HepG2 (cell line): ENCODE data around the gene GYPC. TPM values are rescaled to one million over a fixed set of nuclear protein-coding genes. Genes with fewer than 3 reads are reported as not detected.

Experiments
- ATAC-seq: fragments of 200-7000 bp; cut with Tn5 transposase; 3 replicates; pipeline ENCODE4 v1.9.1; 2020; ENCODE audit warnings: mild to moderate bottlenecking, moderate library complexity
- BruUV-seq: library from RNA; stranded (reverse); fragments of 400-500 nt; replicated peaks from 2 replicates; lab custom pipeline; 2021; lab: Mats Ljungman, UMichigan
- CTCF ChIA-PET: fragments of 300-600 bp; formaldehyde crosslinking; extraction: SDS; loops from one replicate; lab custom pipeline; 2021; ENCODE audit warnings: low total read pairs, inconsistent platforms, low intra/inter-chr PET ratio; lab: Yijun Ruan, JAX
- POLR2A ChIA-PET: fragments of 350-600 bp; sonication (Branson Sonifier 250); formaldehyde crosslinking; loops from one replicate; lab custom pipeline; 2020; ENCODE audit warnings: antibody characterized with exemption, inconsistent platforms; lab: Yijun Ruan, JAX
- DNase-seq: peaks from one replicate; pipeline ENCODE4 v3.0.0-alpha.2; 2015; ENCODE audit warnings: low spot score
- FAIRE-seq: peaks from 3 replicates; lab custom pipeline; 2011; peaks lifted over from hg19 to GRCh38; lab: Jason Lieb, UNC
- H2AFZ ChIP-seq: one replicate; pipeline ENCODE4 v1.6.1; 2011; ENCODE audit warnings: low read length, inconsistent platforms
- H3K27ac ChIP-seq: fragments of 300-600 bp; 3 replicates; pipeline ENCODE4 v1.8.0; 2011; ENCODE audit warnings: mixed run types, mild to moderate bottlenecking, mixed read lengths, low read length, inconsistent platforms; ENCODE audit not compliant: insufficient read depth; ENCODE audit errors: extremely low read length
- H3K27me3 ChIP-seq, 2 experiments: fragments of 200-600 bp in 1 of 2; 2 replicates in 1 of 2; 3 replicates in 1 of 2; pipeline versions ENCODE4 v1.6.0 to v1.8.0; 2011; ENCODE audit warnings: low read length in 2 of 2, mild to moderate bottlenecking in 2 of 2, moderate library complexity in 2 of 2, inconsistent platforms in 1 of 2; ENCODE audit not compliant: insufficient read depth in 2 of 2, control insufficient read depth in 1 of 2
- H3K36me3 ChIP-seq, 2 experiments: fragments of 200-600 bp in 1 of 2; replicated peaks in 1 of 2; 2 replicates in 1 of 2; 3 replicates in 1 of 2; pipeline versions ENCODE4 v1.5.1 to v1.8.0; 2011; ENCODE audit warnings: low read length in 2 of 2, inconsistent platforms in 1 of 2; ENCODE audit not compliant: insufficient read depth in 2 of 2, control insufficient read depth in 1 of 2
- H3K4me1 ChIP-seq: 2 replicates; pipeline ENCODE4 v1.5.1; 2012; ENCODE audit warnings: low read length, inconsistent platforms; ENCODE audit not compliant: insufficient read depth
- H3K4me2 ChIP-seq: 2 replicates; pipeline ENCODE4 v1.6.0; 2011; ENCODE audit warnings: low read depth, low read length, inconsistent platforms
- H3K4me3 ChIP-seq, 3 experiments: fragments of 200-600 bp in 1 of 3; sonication (generic), shearing (Covaris generic) in 1 of 3; replicated peaks in 1 of 3; 2 replicates each; pipeline ENCODE4 v1.5.1; 2011 to 2016; ENCODE audit warnings: low read length in 3 of 3, inconsistent platforms in 2 of 3, low read depth in 2 of 3, mild to moderate bottlenecking in 2 of 3, control low read depth in 1 of 3, mixed read lengths in 1 of 3; ENCODE audit not compliant: insufficient read depth in 1 of 3
- H3K79me2 ChIP-seq: one replicate; pipeline ENCODE4 v1.6.1; 2011; ENCODE audit warnings: low read length, inconsistent platforms; ENCODE audit not compliant: insufficient read depth
- H3K9ac ChIP-seq: 2 replicates; pipeline ENCODE4 v1.6.0; 2011; ENCODE audit warnings: mild to moderate bottlenecking, low read depth, low read length, inconsistent platforms; ENCODE audit not compliant: insufficient read depth
- H3K9me3 ChIP-seq: 2 replicates; pipeline ENCODE4 v1.5.1; 2012; ENCODE audit warnings: mild to moderate bottlenecking, low read length
- H4K20me1 ChIP-seq: 2 replicates; pipeline ENCODE4 v1.6.0; 2011; ENCODE audit warnings: inconsistent platforms, mild to moderate bottlenecking, low read length, moderate library complexity; ENCODE audit not compliant: insufficient read depth
- ARID2 ChIP-seq: sonication (generic); formaldehyde crosslinking; IDR thresholded peaks from 2 replicates; pipeline ENCODE4 v1.8.1; 2022; ENCODE audit warnings: mild to moderate bottlenecking, missing genetic modification reagents, borderline replicate concordance
- JUND ChIP-seq: sonication (generic); formaldehyde crosslinking; IDR thresholded peaks from 2 replicates; pipeline ENCODE4 v1.8.0; 2022; ENCODE audit warnings: mild to moderate bottlenecking, missing genetic modification reagents
- PHF21A ChIP-seq: sonication (generic); formaldehyde crosslinking; IDR thresholded peaks from 2 replicates; pipeline ENCODE4 v1.5.0; 2020; ENCODE audit warnings: mild to moderate bottlenecking, missing genetic modification reagents
- RORA ChIP-seq: sonication (generic); formaldehyde crosslinking; IDR thresholded peaks from 2 replicates; pipeline ENCODE4 v1.5.0; 2020; ENCODE audit warnings: mild to moderate bottlenecking, missing genetic modification reagents, moderate library complexity
- ZNF543 ChIP-seq: sonication (generic); formaldehyde crosslinking; IDR thresholded peaks from 2 replicates; pipeline ENCODE4 v1.4.0; 2020; ENCODE audit warnings: mild to moderate bottlenecking, missing genetic modification reagents
- ZNF703 ChIP-seq: sonication (generic); formaldehyde crosslinking; IDR thresholded peaks from 2 replicates; pipeline ENCODE4 v1.5.1; 2020; ENCODE audit warnings: missing genetic modification reagents, mild to moderate bottlenecking, moderate library complexity, borderline replicate concordance
- ZNF713 ChIP-seq: sonication (generic); formaldehyde crosslinking; IDR thresholded peaks from 2 replicates; pipeline ENCODE4 v1.4.0; 2020; ENCODE audit warnings: mild to moderate bottlenecking, missing genetic modification reagents
- WGBS: methylation state at CpG from one replicate; pipeline ENCODE4 v1.1.6; 2017; ENCODE audit warnings: low lambda C conversion rate; 5-methylcytosine and 5-hydroxymethylcytosine counted together
- in situ Hi-C: cut with HindIII; loops from 2 replicates; pipeline ENCODE4 v1.10.0; 2017; ENCODE audit warnings: low pct_unique_long_range_greater_than_20kb; ENCODE audit not compliant: extremely low pct_ligation_motif_present
- intact Hi-C: fragments of 100-400 bp; cut with micrococcal nuclease; formaldehyde crosslinking; loops from one replicate; pipeline ENCODE4 v1.10.0; 2022; ENCODE audit not compliant: unreplicated experiment
- polyA plus RNA-seq, 8 experiments: library from polyadenylated mRNA; depleted of rRNA in 3 of 8; stranded (reverse) in 7 of 8; unstranded in 1 of 8; fragments of >200 nt; fragmentation: Illumina TruSeq in 4 of 8; extraction: Trizol in 4 of 8; gene quantifications; 2 replicates each; pipeline versions ENCODE4 v1.2.1 to v1.2.3, GENCODE V29; 2011 to 2016; ENCODE audit warnings: low read depth in 4 of 8, missing spikeins in 1 of 8, mixed read lengths in 1 of 8; ENCODE audit not compliant: insufficient read depth in 1 of 8
- total RNA-seq, 5 experiments: library from RNA; depleted of rRNA; stranded (reverse); fragments of >200 nt; fragmentation: Illumina TruSeq; extraction: Trizol; gene quantifications; 2 replicates each; pipeline ENCODE4 v1.2.3, GENCODE V29; 2016; ENCODE audit warnings: low read depth in 1 of 5
- TF ChIP-seq, protein P1 (sequence below): sonication (generic); formaldehyde crosslinking; IDR thresholded peaks from 2 replicates; pipeline ENCODE4 v1.5.1; 2020; ENCODE audit warnings: mild to moderate bottlenecking, missing genetic modification reagents, moderate library complexity
- TF ChIP-seq, protein P2 (sequence below): IDR thresholded peaks from 2 replicates; pipeline ENCODE4 v1.6.1; 2012; ENCODE audit warnings: low read length, improper control_type of control experiment
- TF ChIP-seq, protein P3 (sequence below): sonication (generic); formaldehyde crosslinking; IDR thresholded peaks from 2 replicates; pipeline ENCODE4 v1.9.0; 2021; ENCODE audit warnings: missing genetic modification reagents, borderline replicate concordance
- TF ChIP-seq, protein P4 (sequence below): sonication (generic); formaldehyde crosslinking; IDR thresholded peaks from 2 replicates; pipeline ENCODE4 v1.8.0; 2022; ENCODE audit warnings: mild to moderate bottlenecking, missing genetic modification reagents, moderate library complexity

The GYPC gene
- total and polyA plus RNA-seq, 2 of the 13 experiments (the other 11 are each of a cell fraction or from before 2014, with no cell fraction given): not detected

DNA sequence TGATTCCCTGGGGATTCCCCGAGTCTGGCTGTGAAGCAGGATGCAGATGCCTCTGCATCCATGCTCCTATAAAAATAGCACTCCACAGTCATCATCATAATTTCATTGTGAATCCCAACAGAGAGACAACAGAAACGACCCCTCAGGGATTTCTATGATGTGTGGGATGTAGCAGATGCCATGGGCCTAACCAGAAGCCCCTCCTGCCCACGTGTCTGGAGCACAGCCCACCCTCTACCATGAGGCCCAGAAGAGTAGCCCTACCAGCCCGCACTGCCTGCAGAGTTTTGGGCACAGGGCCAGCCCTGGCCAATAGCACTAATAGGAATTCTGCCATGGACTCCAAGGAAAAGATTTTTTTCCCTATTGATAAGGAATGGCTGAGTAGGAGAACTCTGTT is 66.6 kb downstream of the GYPC start (continued):
- TF ChIP-seq, protein P1, sequence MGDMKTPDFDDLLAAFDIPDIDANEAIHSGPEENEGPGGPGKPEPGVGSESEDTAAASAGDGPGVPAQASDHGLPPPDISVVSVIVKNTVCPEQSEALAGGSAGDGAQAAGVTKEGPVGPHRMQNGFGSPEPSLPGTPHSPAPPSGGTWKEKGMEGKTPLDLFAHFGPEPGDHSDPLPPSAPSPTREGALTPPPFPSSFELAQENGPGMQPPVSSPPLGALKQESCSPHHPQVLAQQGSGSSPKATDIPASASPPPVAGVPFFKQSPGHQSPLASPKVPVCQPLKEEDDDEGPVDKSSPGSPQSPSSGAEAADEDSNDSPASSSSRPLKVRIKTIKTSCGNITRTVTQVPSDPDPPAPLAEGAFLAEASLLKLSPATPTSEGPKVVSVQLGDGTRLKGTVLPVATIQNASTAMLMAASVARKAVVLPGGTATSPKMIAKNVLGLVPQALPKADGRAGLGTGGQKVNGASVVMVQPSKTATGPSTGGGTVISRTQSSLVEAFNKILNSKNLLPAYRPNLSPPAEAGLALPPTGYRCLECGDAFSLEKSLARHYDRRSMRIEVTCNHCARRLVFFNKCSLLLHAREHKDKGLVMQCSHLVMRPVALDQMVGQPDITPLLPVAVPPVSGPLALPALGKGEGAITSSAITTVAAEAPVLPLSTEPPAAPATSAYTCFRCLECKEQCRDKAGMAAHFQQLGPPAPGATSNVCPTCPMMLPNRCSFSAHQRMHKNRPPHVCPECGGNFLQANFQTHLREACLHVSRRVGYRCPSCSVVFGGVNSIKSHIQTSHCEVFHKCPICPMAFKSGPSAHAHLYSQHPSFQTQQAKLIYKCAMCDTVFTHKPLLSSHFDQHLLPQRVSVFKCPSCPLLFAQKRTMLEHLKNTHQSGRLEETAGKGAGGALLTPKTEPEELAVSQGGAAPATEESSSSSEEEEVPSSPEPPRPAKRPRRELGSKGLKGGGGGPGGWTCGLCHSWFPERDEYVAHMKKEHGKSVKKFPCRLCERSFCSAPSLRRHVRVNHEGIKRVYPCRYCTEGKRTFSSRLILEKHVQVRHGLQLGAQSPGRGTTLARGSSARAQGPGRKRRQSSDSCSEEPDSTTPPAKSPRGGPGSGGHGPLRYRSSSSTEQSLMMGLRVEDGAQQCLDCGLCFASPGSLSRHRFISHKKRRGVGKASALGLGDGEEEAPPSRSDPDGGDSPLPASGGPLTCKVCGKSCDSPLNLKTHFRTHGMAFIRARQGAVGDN: no peak
- no peak for TF ChIP-seq ZNF703 (CRISPR knock-in tag)
- TF ChIP-seq, all 625 proteins: peak for 0

DNA sequence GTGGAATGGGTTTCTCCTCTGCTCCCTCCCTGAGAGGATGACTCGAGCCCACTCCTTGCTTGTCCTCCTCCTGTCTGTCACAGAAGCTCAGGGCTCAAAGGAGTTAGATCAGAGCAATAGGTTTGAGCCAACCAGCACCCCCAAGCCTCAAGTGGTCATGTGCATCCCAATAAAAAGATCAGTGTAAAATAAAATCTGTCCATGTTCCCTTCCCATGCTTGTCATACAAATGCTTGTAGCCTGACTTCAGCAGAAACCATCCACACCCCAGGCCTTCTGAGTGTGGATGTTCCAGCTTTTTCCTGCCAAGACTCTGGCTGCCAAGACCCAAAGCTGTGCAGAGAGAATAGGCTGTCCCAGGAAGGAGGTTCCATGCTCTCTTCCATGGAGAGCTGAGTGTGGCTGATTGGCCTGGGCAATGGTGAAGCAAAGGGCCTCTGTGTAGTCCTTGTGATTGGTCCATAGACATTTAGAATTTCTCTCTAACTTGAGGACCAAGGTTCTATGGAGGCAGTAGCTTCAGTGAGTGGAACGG is 67.4 kb downstream of the GYPC start:
- Histone ChIP-seq H3K36me3 (no peaks in the 10 kb centered on the region), H3K9me3 (peaks cover 7% of the 10 kb centered on the region; the same call in 1 of the 2 replicates), H3K4me2 (no peak overlapping the region), H3K4me3 (no peak overlapping the region), H3K79me2 (no peaks in the 10 kb centered on the region), H3K27me3 (peaks cover 0 to 21% of the 10 kb centered on the region in 2 experiments; a peak in 2 of 5 replicates), H4K20me1 (no peaks in the 10 kb centered on the region), H3K9ac (no peak overlapping the region), H2AFZ (no peak overlapping the region), H3K27ac (no peak overlapping the region), H3K4me1 (no peaks in the 10 kb centered on the region)
- in situ Hi-C loops (no loop called here), intact Hi-C loops (no loop called here)
- CTCF ChIA-PET: no interaction called here
- ATAC-seq (no peak), FAIRE-seq (no peak), DNase-seq (no peak)
- BruUV-seq: no TSS peak
- POLR2A ChIA-PET: no interaction called here
- 2% methylated on average over 2 of the region's 2 CpGs for WGBS
- no peak for TF ChIP-seq RORA (CRISPR knock-in tag)
- TF ChIP-seq ARID2 (CRISPR knock-in tag): no peak
- TF ChIP-seq, protein P2, sequence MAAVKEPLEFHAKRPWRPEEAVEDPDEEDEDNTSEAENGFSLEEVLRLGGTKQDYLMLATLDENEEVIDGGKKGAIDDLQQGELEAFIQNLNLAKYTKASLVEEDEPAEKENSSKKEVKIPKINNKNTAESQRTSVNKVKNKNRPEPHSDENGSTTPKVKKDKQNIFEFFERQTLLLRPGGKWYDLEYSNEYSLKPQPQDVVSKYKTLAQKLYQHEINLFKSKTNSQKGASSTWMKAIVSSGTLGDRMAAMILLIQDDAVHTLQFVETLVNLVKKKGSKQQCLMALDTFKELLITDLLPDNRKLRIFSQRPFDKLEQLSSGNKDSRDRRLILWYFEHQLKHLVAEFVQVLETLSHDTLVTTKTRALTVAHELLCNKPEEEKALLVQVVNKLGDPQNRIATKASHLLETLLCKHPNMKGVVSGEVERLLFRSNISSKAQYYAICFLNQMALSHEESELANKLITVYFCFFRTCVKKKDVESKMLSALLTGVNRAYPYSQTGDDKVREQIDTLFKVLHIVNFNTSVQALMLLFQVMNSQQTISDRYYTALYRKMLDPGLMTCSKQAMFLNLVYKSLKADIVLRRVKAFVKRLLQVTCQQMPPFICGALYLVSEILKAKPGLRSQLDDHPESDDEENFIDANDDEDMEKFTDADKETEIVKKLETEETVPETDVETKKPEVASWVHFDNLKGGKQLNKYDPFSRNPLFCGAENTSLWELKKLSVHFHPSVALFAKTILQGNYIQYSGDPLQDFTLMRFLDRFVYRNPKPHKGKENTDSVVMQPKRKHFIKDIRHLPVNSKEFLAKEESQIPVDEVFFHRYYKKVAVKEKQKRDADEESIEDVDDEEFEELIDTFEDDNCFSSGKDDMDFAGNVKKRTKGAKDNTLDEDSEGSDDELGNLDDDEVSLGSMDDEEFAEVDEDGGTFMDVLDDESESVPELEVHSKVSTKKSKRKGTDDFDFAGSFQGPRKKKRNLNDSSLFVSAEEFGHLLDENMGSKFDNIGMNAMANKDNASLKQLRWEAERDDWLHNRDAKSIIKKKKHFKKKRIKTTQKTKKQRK: no peak
- TF ChIP-seq PHF21A (CRISPR knock-in tag): no peak
- no peak for TF ChIP-seq ZNF543 (CRISPR knock-in tag)
- TF ChIP-seq ZNF713 (CRISPR knock-in tag): no peak
- TF ChIP-seq, protein P3, sequence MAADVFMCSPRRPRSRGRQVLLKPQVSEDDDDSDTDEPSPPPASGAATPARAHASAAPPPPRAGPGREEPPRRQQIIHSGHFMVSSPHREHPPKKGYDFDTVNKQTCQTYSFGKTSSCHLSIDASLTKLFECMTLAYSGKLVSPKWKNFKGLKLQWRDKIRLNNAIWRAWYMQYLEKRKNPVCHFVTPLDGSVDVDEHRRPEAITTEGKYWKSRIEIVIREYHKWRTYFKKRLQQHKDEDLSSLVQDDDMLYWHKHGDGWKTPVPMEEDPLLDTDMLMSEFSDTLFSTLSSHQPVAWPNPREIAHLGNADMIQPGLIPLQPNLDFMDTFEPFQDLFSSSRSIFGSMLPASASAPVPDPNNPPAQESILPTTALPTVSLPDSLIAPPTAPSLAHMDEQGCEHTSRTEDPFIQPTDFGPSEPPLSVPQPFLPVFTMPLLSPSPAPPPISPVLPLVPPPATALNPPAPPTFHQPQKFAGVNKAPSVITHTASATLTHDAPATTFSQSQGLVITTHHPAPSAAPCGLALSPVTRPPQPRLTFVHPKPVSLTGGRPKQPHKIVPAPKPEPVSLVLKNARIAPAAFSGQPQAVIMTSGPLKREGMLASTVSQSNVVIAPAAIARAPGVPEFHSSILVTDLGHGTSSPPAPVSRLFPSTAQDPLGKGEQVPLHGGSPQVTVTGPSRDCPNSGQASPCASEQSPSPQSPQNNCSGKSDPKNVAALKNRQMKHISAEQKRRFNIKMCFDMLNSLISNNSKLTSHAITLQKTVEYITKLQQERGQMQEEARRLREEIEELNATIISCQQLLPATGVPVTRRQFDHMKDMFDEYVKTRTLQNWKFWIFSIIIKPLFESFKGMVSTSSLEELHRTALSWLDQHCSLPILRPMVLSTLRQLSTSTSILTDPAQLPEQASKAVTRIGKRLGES (CRISPR knock-in tag): no peak
- TF ChIP-seq, protein P4, sequence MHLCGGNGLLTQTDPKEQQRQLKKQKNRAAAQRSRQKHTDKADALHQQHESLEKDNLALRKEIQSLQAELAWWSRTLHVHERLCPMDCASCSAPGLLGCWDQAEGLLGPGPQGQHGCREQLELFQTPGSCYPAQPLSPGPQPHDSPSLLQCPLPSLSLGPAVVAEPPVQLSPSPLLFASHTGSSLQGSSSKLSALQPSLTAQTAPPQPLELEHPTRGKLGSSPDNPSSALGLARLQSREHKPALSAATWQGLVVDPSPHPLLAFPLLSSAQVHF (CRISPR knock-in tag): no peak
- no peak for TF ChIP-seq JUND (CRISPR knock-in tag)
